ENCODE measurements around the gene ATG4D.

DNA sequence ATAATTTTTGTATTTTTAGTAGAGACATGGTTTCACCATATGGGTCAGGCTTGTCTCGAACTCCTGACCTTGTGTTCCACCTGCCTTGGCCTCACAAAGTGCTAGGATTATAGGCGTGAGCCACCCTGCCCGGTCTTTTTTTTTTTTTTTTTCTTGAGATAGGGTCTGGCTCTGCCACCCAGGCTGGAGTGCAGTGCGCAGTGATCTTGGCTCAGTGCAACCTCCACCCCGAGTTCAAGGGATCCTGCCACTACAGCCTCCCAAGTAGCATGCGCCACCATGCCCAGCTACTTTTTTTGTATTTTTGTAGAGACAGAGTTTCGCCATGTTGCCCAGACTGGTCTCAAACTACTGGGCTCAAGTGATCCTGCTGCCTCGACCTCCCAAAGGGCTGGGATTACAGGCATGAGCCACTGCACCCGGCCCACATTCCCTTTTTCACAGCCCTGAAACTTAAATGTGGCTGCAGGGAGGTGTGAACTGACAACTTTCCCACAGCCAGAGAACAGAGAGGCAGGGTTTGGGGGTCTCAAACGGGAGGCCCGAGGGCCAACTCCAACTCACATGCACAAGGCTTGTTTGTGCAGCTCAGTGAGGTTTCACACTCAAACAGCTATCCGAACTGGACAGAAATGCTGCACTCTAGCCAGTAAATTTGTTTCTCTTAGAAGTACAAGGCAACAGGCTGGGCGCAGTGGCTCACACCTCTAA, 22.1 kb upstream of the ATG4D start:
- TF ChIP-seq GATA3 (IDR thresholded peaks at IDR 0.05; ENCODE audit: low read depth, low read length) (no peak), GATA2 (IDR thresholded peaks at IDR 0.05; ENCODE audit: low read depth, low read length) (no peak)

Measured in SH-SY5Y (cell line).